ENCODE results near the gene CRISP2.

Gene CRISP2, protein sequence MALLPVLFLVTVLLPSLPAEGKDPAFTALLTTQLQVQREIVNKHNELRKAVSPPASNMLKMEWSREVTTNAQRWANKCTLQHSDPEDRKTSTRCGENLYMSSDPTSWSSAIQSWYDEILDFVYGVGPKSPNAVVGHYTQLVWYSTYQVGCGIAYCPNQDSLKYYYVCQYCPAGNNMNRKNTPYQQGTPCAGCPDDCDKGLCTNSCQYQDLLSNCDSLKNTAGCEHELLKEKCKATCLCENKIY

DNA sequence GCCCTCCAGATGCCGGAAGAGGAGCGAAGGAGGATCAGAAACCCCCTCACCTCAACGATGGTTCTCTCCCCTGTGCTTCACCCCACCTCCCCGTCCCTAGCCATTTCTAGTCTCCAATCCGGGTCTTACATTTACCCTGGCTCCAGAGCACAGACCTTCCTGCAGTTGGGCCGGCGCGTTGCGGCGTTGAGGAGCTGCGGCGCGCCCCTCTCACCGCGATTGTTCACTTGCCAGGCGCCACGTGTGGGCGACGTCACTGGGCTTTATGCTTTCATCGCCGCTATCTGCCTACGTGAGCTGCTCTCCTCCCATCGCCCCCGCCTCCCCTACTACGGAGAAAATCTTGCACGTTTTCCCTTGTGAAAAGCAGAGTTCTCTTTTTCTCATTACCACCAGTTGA lies at the start of gene CRISP2:
CRISP2 (minus strand) TSS at position 198 of the 400 bp plus-strand sequence. CDS start 4,347 bp downstream, outside the sequence.
- Mint-ChIP-seq H3K27me3 (ENCODE audit: low read depth, poor library complexity) (no peaks in the 10 kb centered on the region), H3K4me3 (no peak within 1 kb of the TSS), H3K36me3 (ENCODE audit: low read depth) (no peaks in the 10 kb centered on the region), H3K9me3 (no peaks in the 10 kb centered on the region), H3K4me1 (no peaks in the 10 kb centered on the region), H3K27ac (no peak within 1 kb of the TSS)
- no peak for DNase-seq
- TF ChIP-seq, protein P1, sequence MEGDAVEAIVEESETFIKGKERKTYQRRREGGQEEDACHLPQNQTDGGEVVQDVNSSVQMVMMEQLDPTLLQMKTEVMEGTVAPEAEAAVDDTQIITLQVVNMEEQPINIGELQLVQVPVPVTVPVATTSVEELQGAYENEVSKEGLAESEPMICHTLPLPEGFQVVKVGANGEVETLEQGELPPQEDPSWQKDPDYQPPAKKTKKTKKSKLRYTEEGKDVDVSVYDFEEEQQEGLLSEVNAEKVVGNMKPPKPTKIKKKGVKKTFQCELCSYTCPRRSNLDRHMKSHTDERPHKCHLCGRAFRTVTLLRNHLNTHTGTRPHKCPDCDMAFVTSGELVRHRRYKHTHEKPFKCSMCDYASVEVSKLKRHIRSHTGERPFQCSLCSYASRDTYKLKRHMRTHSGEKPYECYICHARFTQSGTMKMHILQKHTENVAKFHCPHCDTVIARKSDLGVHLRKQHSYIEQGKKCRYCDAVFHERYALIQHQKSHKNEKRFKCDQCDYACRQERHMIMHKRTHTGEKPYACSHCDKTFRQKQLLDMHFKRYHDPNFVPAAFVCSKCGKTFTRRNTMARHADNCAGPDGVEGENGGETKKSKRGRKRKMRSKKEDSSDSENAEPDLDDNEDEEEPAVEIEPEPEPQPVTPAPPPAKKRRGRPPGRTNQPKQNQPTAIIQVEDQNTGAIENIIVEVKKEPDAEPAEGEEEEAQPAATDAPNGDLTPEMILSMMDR (IDR thresholded peaks at IDR 0.05), result no peak

DNA sequence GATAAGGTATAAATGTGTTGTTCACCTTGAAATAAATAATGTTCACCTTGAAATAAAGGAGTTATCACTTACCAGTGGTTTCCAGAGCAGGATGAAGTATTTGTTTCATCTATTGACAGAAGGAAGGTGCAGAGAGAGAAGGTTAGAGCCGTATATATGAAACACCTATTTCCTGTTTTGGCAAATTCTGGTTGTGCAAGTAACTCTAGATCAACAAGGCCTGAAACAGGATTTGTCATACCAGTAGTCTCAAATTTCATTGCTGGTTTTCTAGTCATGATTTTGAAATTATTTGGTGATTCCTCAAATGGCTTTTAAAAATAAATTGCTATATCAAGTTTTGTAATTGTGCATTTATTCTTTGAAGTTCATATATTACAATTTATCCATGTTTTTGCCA lies 30.9 kb upstream of the CRISP2 start, which contains the start of gene CRISP3:
CRISP3 (minus strand) TSS at position 130 of the 400 bp plus-strand sequence; CDS start at position 109, 21 bp downstream.
- no peak for DNase-seq
- Mint-ChIP-seq H3K4me1 (no peaks in the 10 kb centered on the region), H3K9me3 (no peaks in the 10 kb centered on the region), H3K27ac (no peak within 1 kb of the TSS), H3K4me3 (no peak within 1 kb of the TSS), H3K36me3 (ENCODE audit: low read depth) (no peaks in the 10 kb centered on the region), H3K27me3 (ENCODE audit: low read depth, poor library complexity) (no peaks in the 10 kb centered on the region)
- TF ChIP-seq, protein P1 (IDR thresholded peaks at IDR 0.05), result no peak

DNA sequence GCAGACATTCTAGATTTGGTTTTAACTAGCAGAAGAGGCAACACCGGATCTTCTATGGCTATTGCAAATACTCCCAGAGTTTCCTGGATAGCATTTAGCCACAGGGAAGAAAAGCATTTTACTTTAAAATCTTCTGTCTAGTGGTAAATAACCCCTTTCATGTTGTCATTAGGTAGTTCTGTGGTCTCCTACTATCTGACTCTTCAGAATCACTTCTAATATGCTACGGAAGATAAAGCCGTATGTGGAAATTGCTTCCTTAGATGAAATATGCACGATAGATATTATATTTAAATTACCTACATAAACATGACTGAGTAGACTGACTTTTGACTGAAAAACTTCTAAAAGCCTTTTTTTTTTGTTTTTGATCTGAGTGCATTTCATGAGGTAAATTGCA lies 30.1 kb upstream of the CRISP2 start:
- Mint-ChIP-seq H3K9me3 (no peaks in the 10 kb centered on the region), H3K36me3 (ENCODE audit: low read depth) (no peaks in the 10 kb centered on the region), H3K27me3 (ENCODE audit: low read depth, poor library complexity) (no peaks in the 10 kb centered on the region), H3K4me1 (no peaks in the 10 kb centered on the region), H3K27ac (no peak overlapping the region), H3K4me3 (no peak overlapping the region)
- no peak for DNase-seq
- TF ChIP-seq, protein P1 (IDR thresholded peaks at IDR 0.05), result no peak

DNA sequence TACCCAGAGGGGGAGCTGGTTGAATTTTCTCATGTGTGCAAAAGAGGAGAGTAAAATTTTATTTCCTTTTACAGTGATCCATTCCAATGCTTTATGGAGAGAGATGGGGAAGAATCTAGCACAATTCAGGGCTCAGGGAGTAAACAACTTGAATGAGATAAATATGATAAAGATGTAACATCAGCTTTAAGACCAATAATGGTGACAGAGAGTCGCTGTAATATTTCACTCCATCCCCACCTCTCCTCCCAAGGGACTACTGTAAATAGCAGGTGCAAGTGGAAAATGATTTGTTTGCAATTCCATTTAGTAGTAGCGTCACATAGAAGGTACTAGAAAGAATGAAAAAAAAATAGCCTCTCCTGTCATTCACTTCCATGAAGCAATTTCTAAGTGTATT lies 26.1 kb upstream of the CRISP2 start:
- no peak overlapping the region for H3K4me3 Mint-ChIP-seq

DNA sequence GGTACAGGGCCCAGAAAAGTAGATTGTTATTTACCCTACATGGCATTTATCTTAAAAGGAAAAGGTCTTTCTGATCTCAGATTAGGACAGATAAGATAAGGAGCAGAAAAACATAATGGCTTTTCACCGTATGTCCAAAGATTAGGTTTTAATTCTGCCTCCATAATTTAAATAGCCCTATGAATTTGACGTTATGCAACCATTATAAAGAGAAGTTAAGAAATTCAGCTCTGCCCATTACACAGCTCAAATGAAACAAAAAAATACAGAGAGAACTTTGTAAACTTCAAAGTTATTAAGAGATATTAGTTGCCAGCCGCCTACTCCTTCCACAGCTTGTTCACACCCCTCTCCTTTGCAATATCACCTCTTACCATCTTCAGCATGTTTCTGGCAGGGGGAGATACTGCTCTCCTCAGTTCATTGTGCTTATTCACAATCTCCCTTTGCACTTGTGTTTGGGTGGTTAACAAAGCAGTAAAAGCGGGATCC lies 22.7 kb upstream of the CRISP2 start:
- TF ChIP-seq, protein P1 (IDR thresholded peaks at IDR 0.05), result no peak
- no peak overlapping the region for H3K27ac Mint-ChIP-seq
- H3K36me3 Mint-ChIP-seq (ENCODE audit: low read depth), result no peaks in the 10 kb centered on the region
- H3K9me3 Mint-ChIP-seq, result no peaks in the 10 kb centered on the region
- no peaks in the 10 kb centered on the region for H3K4me1 Mint-ChIP-seq
- H3K27me3 Mint-ChIP-seq (ENCODE audit: low read depth, poor library complexity), result no peaks in the 10 kb centered on the region
- no peak overlapping the region for H3K4me3 Mint-ChIP-seq
- DNase-seq, result no peak

More for the DNA sequence above, 26.1 kb upstream of the CRISP2 start:
- Mint-ChIP-seq H3K27me3 (ENCODE audit: low read depth, poor library complexity) (no peaks in the 10 kb centered on the region), H3K9me3 (no peaks in the 10 kb centered on the region), H3K27ac (no peak overlapping the region), H3K36me3 (ENCODE audit: low read depth) (no peaks in the 10 kb centered on the region), H3K4me1 (no peaks in the 10 kb centered on the region)
- TF ChIP-seq, protein P1 (IDR thresholded peaks at IDR 0.05), result no peak
- no peak for DNase-seq

DNA sequence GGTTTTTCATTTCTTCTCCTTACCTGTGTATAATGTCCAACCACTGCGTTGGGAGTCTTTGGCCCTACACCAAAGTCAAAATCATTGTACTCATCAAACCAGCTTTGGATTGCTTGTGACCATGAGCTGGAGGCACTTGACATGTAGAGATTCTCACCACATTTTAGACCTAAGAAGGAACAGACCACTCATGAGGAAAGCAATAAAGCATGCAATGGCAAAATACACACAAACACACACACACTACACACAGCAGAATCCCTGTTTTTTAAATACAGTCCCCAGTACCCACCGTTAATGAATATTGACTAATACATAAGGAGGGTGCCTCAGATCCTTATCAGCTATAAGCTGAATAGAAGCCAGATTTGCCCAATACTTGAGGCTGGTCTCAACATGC lies 20.3 kb upstream of the CRISP2 start:
- H3K27me3 Mint-ChIP-seq (ENCODE audit: low read depth, poor library complexity), result no peaks in the 10 kb centered on the region
- no peak for DNase-seq
- no peaks in the 10 kb centered on the region for H3K9me3 Mint-ChIP-seq
- H3K4me1 Mint-ChIP-seq, result no peaks in the 10 kb centered on the region
- H3K27ac Mint-ChIP-seq, result no peak overlapping the region
- no peaks in the 10 kb centered on the region for H3K36me3 Mint-ChIP-seq (ENCODE audit: low read depth)
- H3K4me3 Mint-ChIP-seq, result no peak overlapping the region
- TF ChIP-seq, protein P1 (IDR thresholded peaks at IDR 0.05), result no peak
